ENCODE measurements around the gene PNISR. TPM values are rescaled to one million over a fixed set of nuclear protein-coding genes. Genes with fewer than 3 reads are reported as not detected.

Gene PNISR
- total RNA-seq, 1 experiment from 2014 or later = 76.9 TPM

DNA sequence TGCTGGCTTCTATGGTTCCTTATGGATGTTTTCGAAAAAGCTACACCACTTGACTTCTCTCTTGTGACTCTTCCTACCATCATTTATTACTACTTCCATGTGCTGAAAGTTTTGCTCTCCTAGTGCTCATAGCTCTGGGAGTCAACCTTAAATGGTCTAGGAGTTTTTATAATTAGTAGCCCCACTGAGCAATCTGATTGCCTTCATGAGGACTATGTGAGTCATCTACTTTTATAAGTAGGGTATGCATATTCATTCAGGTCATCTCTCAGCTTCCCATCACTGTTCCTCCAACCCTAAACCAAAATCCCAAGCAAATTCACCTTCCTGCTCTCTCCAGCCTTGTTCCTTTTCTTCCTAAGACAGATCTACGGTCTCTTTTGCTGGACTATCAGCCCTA, 58.3 kb downstream of the PNISR start:
- Histone ChIP-seq H3K36me3 (replicated peaks; ENCODE audit: control insufficient read depth, insufficient read depth, low read length) (no peaks in the 10 kb centered on the region), H3K4me3 (ENCODE audit: insufficient read depth, low read depth, low read length) (no peak overlapping the region), H3K27me3 (ENCODE audit: control insufficient read depth, insufficient read depth, low read length) (no peaks in the 10 kb centered on the region)
- no peak for DNase-seq

DNA sequence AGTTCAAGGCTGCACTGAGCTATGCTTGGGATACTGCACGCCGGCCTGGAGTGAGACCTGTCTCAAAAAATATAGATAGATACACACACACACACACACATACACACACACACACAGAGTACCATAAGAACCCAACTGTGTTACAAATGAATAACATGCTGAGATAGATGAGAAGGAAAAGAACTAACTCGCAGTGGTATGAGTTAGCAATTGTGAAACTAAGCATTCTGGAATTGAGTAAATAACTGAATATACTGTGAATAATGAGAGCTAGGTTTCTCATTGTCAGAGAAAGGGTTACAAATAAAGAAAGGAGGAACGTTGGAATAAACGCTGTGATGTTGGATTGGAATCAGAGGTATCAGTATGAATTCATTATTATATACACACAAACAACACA, 61.1 kb downstream of the PNISR start:
- DNase-seq = no peak
- Histone ChIP-seq H3K36me3 (replicated peaks; ENCODE audit: control insufficient read depth, insufficient read depth, low read length) (no peaks in the 10 kb centered on the region), H3K4me3 (ENCODE audit: insufficient read depth, low read depth, low read length) (no peak overlapping the region), H3K27me3 (ENCODE audit: control insufficient read depth, insufficient read depth, low read length) (no peaks in the 10 kb centered on the region)

DNA sequence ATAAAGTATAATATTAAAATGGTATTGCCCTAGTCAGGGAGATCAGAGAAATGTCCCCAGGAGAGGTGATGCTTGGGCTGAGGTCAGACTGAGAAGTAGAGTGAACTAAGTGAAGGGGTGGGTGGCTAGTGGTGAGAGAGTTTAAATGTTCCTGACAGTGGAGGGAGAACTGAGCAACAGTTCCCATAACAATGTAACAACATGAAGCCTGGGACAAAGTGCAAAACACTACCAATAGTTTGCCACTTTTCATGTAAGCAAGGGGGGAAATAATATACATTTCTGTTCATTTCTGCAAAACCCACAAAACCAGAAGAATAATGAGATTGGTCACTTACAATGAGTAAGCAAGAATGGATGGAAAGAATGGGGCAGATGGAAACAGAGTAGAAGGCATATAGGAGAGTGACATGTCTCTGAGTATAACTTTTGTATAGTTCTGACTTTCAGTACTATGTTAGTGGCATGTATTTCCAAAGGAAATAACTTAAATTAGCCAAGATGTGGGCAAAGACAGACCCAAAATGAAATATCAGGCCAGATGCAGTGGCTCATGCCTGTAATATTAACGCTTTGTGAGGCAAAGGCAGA, 62.3 kb downstream of the PNISR start:
- no peak for DNase-seq
- Histone ChIP-seq H3K27me3 (ENCODE audit: control insufficient read depth, insufficient read depth, low read length) (no peaks in the 10 kb centered on the region), H3K36me3 (replicated peaks; ENCODE audit: control insufficient read depth, insufficient read depth, low read length) (no peaks in the 10 kb centered on the region), H3K4me3 (ENCODE audit: insufficient read depth, low read depth, low read length) (no peak overlapping the region)

DNA sequence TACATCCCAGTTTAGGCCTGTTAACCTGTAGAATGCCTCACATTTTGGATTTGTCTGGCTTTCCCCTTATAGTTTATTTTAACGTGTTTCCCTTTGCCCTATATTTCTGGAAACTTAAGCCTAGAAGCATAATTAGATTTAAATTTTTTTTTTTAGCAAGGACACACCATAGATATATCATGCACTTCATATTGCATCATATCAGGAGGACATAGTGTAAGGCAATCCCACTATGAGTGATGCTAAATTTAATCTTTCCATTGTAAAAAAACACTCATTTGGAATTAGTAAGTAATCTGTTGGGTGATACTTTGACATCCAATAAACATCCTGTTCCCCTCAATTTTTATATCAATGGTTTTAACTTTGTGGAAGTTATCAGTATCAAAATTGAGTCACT, 65.3 kb downstream of the PNISR start:
- Histone ChIP-seq H3K36me3 (replicated peaks; ENCODE audit: control insufficient read depth, insufficient read depth, low read length) (no peaks in the 10 kb centered on the region), H3K27me3 (ENCODE audit: control insufficient read depth, insufficient read depth, low read length) (no peaks in the 10 kb centered on the region), H3K4me3 (ENCODE audit: insufficient read depth, low read depth, low read length) (no peak overlapping the region)
- no peak for DNase-seq

DNA sequence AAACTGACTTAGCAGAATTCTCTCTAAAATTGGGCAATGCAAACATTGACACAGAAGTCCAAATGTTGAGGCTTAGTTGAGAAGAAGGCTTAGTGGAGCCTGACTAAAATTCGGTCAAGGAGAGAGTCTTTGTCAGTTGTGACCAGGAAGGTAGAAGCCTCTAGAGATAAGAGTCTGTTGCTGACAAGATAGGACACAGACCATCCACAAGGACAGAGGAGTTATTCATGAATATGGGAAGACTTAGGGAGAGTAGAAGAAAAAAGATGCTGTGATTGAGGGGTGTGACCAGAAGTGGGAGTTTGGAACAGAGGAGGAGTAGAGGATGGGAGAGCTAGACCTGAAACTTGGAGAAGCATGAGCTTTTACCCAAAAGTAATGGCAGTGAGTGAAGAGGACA, 68.5 kb downstream of the PNISR start:
- no peak for DNase-seq
- Histone ChIP-seq H3K36me3 (replicated peaks; ENCODE audit: control insufficient read depth, insufficient read depth, low read length) (no peaks in the 10 kb centered on the region), H3K4me3 (ENCODE audit: insufficient read depth, low read depth, low read length) (no peak overlapping the region), H3K27me3 (ENCODE audit: control insufficient read depth, insufficient read depth, low read length) (no peaks in the 10 kb centered on the region)

DNA sequence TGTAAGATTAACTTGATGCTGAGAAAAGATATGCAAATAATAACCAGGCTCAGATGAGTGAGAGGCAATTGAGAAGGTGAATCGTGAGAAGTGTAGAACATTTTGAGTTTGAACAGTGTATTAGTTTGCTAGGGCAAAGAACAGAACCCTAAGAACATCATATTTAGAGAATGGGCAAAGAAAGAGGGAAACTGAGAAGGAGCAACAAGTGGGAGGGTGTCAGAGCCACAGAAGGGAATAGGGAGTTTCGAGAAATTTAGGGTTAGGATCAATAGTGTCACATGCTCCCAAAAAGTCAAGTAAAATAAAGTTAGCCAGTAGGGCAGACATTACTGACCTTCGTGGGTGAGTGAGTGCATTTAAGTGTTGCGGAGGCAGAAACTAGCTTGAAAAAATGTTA, 70.1 kb downstream of the PNISR start:
- no peaks in the 10 kb centered on the region for H3K36me3 ChIP-seq (replicated peaks; ENCODE audit: control insufficient read depth, insufficient read depth, low read length)
- H3K27me3 ChIP-seq (ENCODE audit: control insufficient read depth, insufficient read depth, low read length) = peaks cover 4% of the 10 kb centered on the region; the same call in 1 of the 2 replicates
- H3K4me3 ChIP-seq (ENCODE audit: insufficient read depth, low read depth, low read length) = no peak overlapping the region
- DNase-seq = no peak

DNA sequence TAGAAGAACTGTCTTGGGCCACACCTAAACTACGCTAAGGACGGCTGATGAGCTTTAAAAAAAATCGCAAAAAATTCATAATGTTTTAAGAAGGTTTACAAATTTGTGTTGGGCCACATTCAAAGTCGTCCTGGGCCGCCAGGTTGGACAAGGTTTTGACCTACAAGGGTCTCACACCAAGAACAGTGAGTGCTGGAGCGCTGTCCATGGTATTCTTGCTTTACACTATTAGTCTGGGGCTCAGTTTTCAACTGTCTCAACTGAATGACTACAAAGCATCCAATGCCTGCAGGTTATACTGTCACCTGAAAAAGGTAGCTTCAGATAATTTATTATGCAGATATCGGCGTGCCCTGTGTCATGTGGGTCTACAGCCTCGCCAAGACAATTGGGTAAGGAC, 72.0 kb downstream of the PNISR start:
- Histone ChIP-seq H3K4me3 (ENCODE audit: insufficient read depth, low read depth, low read length) (no peak overlapping the region), H3K27me3 (ENCODE audit: control insufficient read depth, insufficient read depth, low read length) (peaks cover 4% of the 10 kb centered on the region; the same call in 1 of the 2 replicates), H3K36me3 (replicated peaks; ENCODE audit: control insufficient read depth, insufficient read depth, low read length) (no peaks in the 10 kb centered on the region)
- DNase-seq = no peak

DNA sequence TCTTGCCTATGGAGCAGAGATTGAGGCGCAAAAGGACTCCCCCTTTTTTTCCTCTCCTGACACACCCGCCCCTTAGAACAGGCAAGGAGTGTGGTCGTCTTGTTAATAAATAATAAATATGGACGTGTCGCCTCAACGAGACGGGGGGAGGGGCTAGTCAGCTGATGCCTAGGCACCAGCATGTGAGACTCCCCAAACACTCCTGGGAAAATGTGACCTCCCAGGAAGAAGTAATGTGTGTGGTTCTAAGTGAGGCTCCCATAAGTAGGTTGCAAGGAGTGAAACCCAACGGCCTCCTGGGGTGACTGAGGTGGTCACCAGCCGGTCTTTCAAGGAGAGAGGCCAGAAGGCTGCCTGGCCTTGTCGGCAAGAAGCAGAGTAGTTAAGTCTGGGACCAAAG, 74.5 kb downstream of the PNISR start:
- H3K4me3 ChIP-seq (ENCODE audit: insufficient read depth, low read depth, low read length) = 0 out of 2 replicates have a peak overlapping the region, but pooled peaks have one; percentile 1
- H3K27me3 ChIP-seq (ENCODE audit: control insufficient read depth, insufficient read depth, low read length) = peaks cover 4% of the 10 kb centered on the region; the same call in 1 of the 2 replicates
- H3K36me3 ChIP-seq (replicated peaks; ENCODE audit: control insufficient read depth, insufficient read depth, low read length) = no peaks in the 10 kb centered on the region
- peak; percentile 20 for DNase-seq

DNA sequence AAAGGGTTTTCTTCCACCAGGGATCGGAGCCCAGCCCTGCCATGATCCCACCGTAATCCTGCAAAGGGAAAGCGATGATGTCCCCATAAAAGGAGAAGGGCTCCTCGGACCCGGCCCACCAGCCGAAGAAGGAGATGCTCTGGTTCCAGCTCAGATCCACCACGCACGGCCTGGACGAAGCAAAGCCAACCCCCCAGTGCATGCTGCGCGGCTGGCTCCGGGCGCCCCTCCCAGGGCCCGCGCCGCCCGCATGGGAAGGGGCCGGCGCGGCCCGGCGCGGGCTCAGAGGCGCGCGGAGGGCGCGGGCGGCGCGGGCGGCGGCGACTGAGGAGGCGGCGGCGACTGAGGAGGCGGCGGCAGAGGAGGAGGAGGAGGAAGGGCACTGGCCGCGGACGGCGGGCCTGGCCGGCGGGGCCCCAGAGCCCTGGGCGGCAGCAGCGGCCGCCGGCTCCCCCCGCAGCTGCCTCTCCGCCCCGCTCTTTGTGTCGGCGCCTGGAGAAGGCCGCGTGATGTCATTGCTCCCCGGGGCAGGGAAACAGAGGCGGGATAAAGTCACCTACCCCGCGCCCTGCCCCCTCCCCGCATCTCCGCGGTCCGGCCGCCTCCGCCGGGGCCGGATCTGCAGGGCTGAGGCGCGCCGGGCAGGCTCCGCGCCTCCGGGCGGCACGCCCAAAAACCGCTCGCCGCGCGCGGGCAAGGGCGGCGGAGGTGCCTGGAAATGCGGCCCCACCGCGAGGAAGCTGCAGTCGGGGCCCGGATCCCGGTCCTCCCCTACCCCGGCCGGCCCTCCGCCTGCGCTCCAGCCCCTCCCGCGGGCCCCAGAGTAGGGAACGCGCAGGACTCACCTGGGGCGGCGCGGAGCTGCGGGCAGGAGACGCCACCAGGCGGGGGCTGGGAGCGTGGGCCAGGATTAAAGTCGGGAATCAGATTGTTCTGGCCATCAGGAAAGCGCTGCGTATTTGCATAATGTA, 75.7 kb downstream of the PNISR start, which contains the start of gene FAXC:
Gene FAXC, minus strand, starts transcription at position 504 of the 971 bp plus-strand sequence. Its CDS starts 302 bp downstream, at position 202.
- Histone ChIP-seq H3K27me3 (ENCODE audit: control insufficient read depth, insufficient read depth, low read length) (peaks cover 4% of the 10 kb centered on the region; the same call in 1 of the 2 replicates), H3K36me3 (replicated peaks; ENCODE audit: control insufficient read depth, insufficient read depth, low read length) (no peaks in the 10 kb centered on the region), H3K4me3 (ENCODE audit: insufficient read depth, low read depth, low read length) (peak within 1 kb of the TSS; percentile 69)
- DNase-seq = peak; percentile 90

DNA sequence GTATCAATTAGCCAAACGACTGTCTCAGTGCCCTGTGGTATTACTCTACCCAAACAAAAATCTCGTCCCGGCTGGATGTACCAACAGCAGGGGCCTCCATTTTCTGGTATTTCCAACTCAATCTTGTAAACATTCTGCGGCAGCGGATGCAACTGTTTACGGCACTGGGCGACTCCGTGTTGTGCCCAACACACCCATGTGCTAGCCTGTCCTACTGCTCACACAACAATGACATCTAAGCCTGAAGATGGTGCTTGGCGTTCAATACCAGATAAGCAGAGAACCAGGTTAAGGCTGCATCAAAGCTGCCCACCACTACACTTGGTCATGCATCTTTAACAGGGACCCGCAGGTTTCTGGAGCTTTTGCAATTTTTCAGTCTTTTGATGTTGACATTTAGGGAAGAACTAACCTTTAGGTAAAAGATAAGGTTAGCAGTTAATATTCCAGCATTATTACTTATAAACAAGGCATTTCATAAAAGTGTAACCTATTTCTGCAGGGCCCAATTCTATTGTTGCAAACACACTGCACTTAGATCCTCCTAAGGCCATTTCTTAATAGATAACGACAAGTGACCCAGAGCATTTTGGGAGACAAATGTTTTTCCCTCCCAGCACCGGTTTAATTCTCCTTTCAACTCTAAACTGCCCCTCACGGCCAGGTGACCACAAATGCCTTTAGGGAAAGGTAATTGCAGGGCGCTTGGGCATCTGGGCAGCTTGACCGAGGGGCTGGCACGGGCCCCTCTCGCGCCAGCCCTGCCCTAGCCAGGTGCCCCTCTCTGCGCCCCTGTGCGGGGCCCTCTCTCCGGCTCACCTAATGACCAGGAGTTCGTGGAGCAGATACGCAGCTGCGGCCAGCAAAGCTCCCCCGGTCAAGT, 76.6 kb downstream of the PNISR start:
- Histone ChIP-seq H3K36me3 (replicated peaks; ENCODE audit: control insufficient read depth, insufficient read depth, low read length) (no peaks in the 10 kb centered on the region), H3K4me3 (ENCODE audit: insufficient read depth, low read depth, low read length) (peak overlapping the region; percentile 69), H3K27me3 (ENCODE audit: control insufficient read depth, insufficient read depth, low read length) (peaks cover 4% of the 10 kb centered on the region; the same call in 1 of the 2 replicates)
- peak; percentile 8 for DNase-seq

Other genes with a start within 250 kb of the PNISR start
- gene FAXC, start 75.6 kb downstream of the PNISR start, total RNA-seq (2014; rRNA removed; shearing (Covaris generic)) = 4.7 and 7.4 TPM in 2 replicates
- 10.1 and 11.7 TPM in 2 replicates for gene COQ3, start 31.1 kb downstream of the PNISR start, total RNA-seq (2014; rRNA removed; shearing (Covaris generic))
- gene USP45, start 90.1 kb upstream of the PNISR start, total RNA-seq (2014; rRNA removed; shearing (Covaris generic)) = 17.3 and 34.6 TPM in 2 replicates
- gene CCNC, start 143.4 kb upstream of the PNISR start, total RNA-seq (2014; rRNA removed; shearing (Covaris generic)) = 118 and 127 TPM in 2 replicates
- 0.14 TPM in 1 of 2 replicates, not detected in the other for gene PRDM13, start 181.5 kb upstream of the PNISR start, total RNA-seq (2014; rRNA removed; shearing (Covaris generic))